PC-9 (cell line): ENCODE data around the gene DMGDH.

Experiments used
- EZH2 ChIP-seq: fragments of 200-600 bp; sonication (generic); IDR thresholded peaks from 2 replicates; pipeline ENCODE4 v1.8.0; 2017; ENCODE audit warnings: antibody characterized with exemption, low read depth
- TF ChIP-seq, protein P1 (sequence below): fragments of 200-600 bp; sonication (generic); conservative IDR thresholded peaks from 2 replicates; pipeline ENCODE4 v1.6.1; 2017; ENCODE audit warnings: mixed run types, antibody characterized with exemption, mild to moderate bottlenecking, moderate library complexity

DNA sequence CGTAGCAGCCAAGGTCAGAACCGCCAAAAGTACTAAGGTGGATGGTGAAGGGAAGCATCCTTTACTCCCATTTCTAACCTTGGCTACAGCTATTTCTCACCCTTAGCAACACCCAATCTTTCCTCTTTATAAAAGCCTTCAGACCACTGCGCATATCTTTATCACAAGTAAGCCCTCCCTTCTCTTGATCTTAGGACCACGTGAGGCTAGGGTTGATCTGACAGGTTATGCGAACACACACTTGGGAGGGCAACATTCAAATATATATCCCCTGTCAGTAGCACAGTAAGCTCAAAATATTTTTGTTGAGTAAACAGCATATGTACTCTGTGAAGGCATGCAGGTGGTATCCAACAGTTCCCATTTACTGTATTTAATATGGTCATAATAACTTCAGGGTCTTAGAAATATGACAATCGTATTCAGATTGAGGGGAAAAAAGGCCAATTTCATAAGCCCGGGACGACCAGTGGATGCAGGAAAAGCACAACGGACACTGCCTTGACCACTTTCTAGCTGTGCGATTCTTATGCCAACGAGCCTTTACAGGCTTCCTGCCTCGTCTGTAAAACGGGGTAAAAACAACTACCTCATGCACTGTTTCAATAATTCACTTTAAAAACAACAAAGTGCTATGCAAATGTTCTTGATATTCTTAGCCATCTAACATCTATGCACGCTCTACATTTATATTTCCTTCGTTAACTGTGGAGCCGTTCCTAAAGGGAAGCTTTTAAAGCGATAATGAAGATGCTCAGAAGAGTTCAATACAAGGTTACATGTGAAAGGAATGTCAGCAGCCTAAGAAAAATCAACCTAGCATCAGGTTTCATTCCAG lies 85.7 kb downstream of the DMGDH start:
- TF ChIP-seq, protein P1, sequence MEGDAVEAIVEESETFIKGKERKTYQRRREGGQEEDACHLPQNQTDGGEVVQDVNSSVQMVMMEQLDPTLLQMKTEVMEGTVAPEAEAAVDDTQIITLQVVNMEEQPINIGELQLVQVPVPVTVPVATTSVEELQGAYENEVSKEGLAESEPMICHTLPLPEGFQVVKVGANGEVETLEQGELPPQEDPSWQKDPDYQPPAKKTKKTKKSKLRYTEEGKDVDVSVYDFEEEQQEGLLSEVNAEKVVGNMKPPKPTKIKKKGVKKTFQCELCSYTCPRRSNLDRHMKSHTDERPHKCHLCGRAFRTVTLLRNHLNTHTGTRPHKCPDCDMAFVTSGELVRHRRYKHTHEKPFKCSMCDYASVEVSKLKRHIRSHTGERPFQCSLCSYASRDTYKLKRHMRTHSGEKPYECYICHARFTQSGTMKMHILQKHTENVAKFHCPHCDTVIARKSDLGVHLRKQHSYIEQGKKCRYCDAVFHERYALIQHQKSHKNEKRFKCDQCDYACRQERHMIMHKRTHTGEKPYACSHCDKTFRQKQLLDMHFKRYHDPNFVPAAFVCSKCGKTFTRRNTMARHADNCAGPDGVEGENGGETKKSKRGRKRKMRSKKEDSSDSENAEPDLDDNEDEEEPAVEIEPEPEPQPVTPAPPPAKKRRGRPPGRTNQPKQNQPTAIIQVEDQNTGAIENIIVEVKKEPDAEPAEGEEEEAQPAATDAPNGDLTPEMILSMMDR, result no peak
- TF ChIP-seq EZH2, result no peak
